Mucosa of descending colon (tissue), 3 donors: Measurements from ENCODE around the gene SPAG7. TPM values are rescaled to one million over a fixed set of nuclear protein-coding genes. Genes with fewer than 3 reads are reported as not detected.
A peak's percentile ranks its signal among the peaks of the same experiment; 100 is the strongest.
"Not testable (repeated sequence)": the region's sequence is repeated elsewhere in the genome, so short reads cannot be mapped to it uniquely, and the experiment has no call there.

ENCODE experiments used
- ATAC-seq: fragments of 200-7000 bp; cut with Tn5 transposase; one replicate; pipeline ENCODE4 v1.9.1; 2020; ENCODE audit warnings: mild to moderate bottlenecking, moderate library complexity
- DNase-seq, 3 donors: peaks; one replicate each; pipeline ENCODE4 v3.0.0-alpha.2; 2020
- H3K36me3 ChIP-seq: fragments of 200-600 bp; one replicate; pipeline ENCODE4 v1.8.0; 2021; ENCODE audit warnings: low read depth, mild to moderate bottlenecking
- H3K4me1 ChIP-seq: fragments of 200-600 bp; one replicate; pipeline ENCODE4 v1.8.0; 2021; ENCODE audit warnings: low read depth, mild to moderate bottlenecking
- H3K4me3 ChIP-seq: fragments of 200-600 bp; one replicate; pipeline ENCODE4 v1.8.0; 2021; ENCODE audit warnings: mild to moderate bottlenecking
- H3K9me3 ChIP-seq: fragments of 200-600 bp; one replicate; pipeline ENCODE4 v1.8.0; 2021; ENCODE audit warnings: mild to moderate bottlenecking
- intact Hi-C, 2 donors: fragments of 100-400 bp; cut with DNase I in 1 of 2; cut with micrococcal nuclease in 1 of 2; formaldehyde crosslinking; loops; one replicate each; pipeline versions ENCODE4 v1.11.0 to v1.11.1; 2022; cut with DNase I, micrococcal nuclease
- total RNA-seq, 3 donors: library from RNA; stranded (reverse); fragmentation: NEBNext Ultra II Directional in 2 of 3; extraction: Animal tissue kit (Norgen Biotek cat#: 25700) in 2 of 3; gene quantifications; one replicate each; pipeline versions ENCODE4 v1.2.1 to v1.2.4, GENCODE V29; 2021 to 2023
- TF ChIP-seq, protein P1 (sequence below): fragments of 200-600 bp; IDR thresholded peaks from one replicate; pipeline ENCODE4 v1.8.0; 2022; ENCODE audit warnings: antibody characterized with exemption, mild to moderate bottlenecking
- donor health status: DM: no; HTN: no; CAD: no; lungs with moderate emphysema.
- donor health status: DM: no; HTN: no; CAD: no.
- donor health status: DM: no; HTN: yes; CAD: no.

SPAG7 gene
- total RNA-seq, 3 donors from 2014 or later, result 41.3 to 54.0 (median 51.7) TPM

GRCh38 chr17:4931963-4932362 is 35.7 kb downstream of the SPAG7 start, which contains the start of gene GP1BA:
Gene GP1BA (plus strand): TSS chr17:4932277. CDS start chr17:4932605, 328 bp downstream.
- ATAC-seq, result no peak
- intact Hi-C loops, result no loop called here

GRCh38 chr17:4928881-4929280 is 38.7 kb downstream of the SPAG7 start:
- TF ChIP-seq, protein P1, sequence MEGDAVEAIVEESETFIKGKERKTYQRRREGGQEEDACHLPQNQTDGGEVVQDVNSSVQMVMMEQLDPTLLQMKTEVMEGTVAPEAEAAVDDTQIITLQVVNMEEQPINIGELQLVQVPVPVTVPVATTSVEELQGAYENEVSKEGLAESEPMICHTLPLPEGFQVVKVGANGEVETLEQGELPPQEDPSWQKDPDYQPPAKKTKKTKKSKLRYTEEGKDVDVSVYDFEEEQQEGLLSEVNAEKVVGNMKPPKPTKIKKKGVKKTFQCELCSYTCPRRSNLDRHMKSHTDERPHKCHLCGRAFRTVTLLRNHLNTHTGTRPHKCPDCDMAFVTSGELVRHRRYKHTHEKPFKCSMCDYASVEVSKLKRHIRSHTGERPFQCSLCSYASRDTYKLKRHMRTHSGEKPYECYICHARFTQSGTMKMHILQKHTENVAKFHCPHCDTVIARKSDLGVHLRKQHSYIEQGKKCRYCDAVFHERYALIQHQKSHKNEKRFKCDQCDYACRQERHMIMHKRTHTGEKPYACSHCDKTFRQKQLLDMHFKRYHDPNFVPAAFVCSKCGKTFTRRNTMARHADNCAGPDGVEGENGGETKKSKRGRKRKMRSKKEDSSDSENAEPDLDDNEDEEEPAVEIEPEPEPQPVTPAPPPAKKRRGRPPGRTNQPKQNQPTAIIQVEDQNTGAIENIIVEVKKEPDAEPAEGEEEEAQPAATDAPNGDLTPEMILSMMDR, result no peak
- Histone ChIP-seq H3K4me3 (no peak overlapping the region), H3K36me3 (no peaks in the 10 kb centered on the region), H3K4me1 (no peaks in the 10 kb centered on the region), H3K9me3 (no peaks in the 10 kb centered on the region)
- DNase-seq, result peak in 1 of 3 donors; percentile 27
- intact Hi-C loops, result no loop called here
- no peak for ATAC-seq

More at GRCh38 chr17:4931963-4932362, 35.7 kb downstream of the SPAG7 start, which contains the start of gene GP1BA:
- no peak within 1 kb of the TSS for H3K4me3 ChIP-seq
- no peaks in the 10 kb centered on the region for H3K36me3 ChIP-seq
- H3K4me1 ChIP-seq, result peaks cover 7% of the 10 kb centered on the region
- H3K9me3 ChIP-seq, result no peaks in the 10 kb centered on the region
- TF ChIP-seq, protein P1, result no peak
- peak in 1 of 3 donors; percentile 23 for DNase-seq

DNA sequence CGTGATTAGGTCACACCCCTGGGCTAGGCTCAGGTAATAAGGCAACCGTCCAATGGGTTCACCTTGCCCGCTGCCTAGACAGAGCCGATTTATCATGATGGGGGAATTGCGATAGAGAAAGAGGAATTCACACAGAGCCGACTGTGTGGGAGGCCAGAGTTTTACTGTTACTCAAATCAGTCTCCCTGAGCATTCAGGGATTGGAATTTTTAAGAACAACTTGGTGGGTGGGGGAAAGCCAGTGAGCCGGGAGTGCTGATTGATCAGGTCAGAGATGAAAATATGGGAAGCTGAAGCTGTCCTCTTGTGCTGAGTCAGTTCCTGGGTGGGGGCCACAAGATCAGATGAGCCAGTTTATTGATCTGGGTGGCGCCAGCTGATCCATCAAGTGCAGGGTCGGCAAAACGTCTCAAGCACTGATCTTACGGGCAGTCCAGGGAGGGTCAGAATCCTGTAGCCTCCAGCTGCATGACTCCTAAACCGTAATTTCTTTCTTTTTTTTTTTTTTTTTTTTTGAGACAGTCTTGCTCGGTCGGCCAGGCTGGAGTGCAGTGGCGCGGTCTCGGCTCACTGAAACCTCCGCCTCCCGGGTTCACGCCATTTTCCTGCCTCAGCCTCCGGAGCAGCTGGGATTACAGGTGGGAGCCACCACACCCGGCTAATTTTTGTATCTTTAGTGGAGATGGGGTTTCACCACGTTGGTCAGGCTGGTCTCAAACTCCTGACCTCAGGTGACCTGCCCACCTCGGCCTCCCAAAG is 40.9 kb downstream of the SPAG7 start:
- H3K4me1 ChIP-seq, intact Hi-C loops, H3K36me3 ChIP-seq, ATAC-seq, H3K9me3 ChIP-seq, H3K4me3 ChIP-seq: not testable (repeated sequence)
- DNase-seq, result peak in 2 of 3 donors; percentile 6 to 10

GRCh38 chr17:4921320-4921719 is 46.3 kb downstream of the SPAG7 start:
- DNase-seq (peak in 2 of 3 donors; percentile 7 to 8), ATAC-seq (no peak)
- Histone ChIP-seq H3K9me3 (no peaks in the 10 kb centered on the region), H3K4me1 (no peaks in the 10 kb centered on the region), H3K4me3 (no peak overlapping the region), H3K36me3 (no peaks in the 10 kb centered on the region)
- TF ChIP-seq, protein P1, result no peak
- intact Hi-C loops, result no loop called here

DNA sequence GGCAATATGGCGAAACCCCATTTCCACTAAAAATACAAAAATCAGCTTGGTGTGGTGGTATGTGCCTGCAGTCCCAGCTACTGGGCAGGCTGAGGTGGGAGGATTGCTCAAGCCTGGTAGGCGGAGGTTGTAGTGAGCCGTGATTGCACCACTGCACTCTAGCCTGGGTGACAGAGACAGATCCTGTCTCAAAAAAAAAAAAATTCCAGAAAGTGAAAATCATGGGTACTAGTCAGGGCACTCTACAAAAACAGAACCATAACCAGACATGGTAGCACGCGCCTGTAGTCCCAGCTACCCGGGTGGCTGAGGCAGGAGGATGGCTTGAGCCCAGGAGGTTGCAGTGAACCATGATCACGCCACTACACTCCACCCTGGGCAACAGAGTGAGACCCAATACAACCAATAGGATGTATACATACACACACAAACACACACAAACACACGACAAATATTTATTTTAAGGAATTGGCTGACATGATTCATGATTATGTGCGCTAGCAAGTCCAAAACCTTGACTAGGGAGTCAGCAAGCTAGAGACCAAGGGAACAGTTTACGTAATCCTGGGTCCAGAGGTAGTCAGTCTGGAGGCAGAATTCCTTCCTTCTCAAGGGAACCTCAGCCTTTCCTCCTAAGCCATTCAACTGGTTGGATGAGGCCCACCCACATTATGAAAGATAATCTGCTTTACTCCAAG is 47.1 kb downstream of the SPAG7 start:
- TF ChIP-seq, protein P1, result no peak
- DNase-seq (peak in 2 of 3 donors; percentile 14 to 29), ATAC-seq (peak; percentile 13)
- no peaks in the 10 kb centered on the region for H3K4me1 ChIP-seq
- no peak overlapping the region for H3K4me3 ChIP-seq
- intact Hi-C loops, result no loop called here
- H3K36me3 ChIP-seq, result no peaks in the 10 kb centered on the region
- H3K9me3 ChIP-seq, result no peaks in the 10 kb centered on the region

- ATAC-seq (no peak), DNase-seq (no peak)
- Histone ChIP-seq H3K4me1 (no peaks in the 10 kb centered on the region), H3K9me3 (no peaks in the 10 kb centered on the region), H3K4me3 (no peak overlapping the region), H3K36me3 (no peaks in the 10 kb centered on the region)
- intact Hi-C loops, result no loop called here
- TF ChIP-seq, protein P1, result no peak
Measured at GRCh38 chr17:4919511-4920047, 48.0 kb downstream of the SPAG7 start.

- peak in 1 of 3 donors; percentile 7 for DNase-seq
- H3K4me3 ChIP-seq, H3K36me3 ChIP-seq, H3K4me1 ChIP-seq, H3K9me3 ChIP-seq, intact Hi-C loops, ATAC-seq: not testable (repeated sequence)
Measured at GRCh38 chr17:4914551-4914950, 53.1 kb downstream of the SPAG7 start.
